Activated CD8-positive, alpha-beta memory T cell treated with anti-CD3 and anti-CD28 coated beads, Interleukin-2, amount 10 ng/mL, durations not matched to agents 7 days and 5 days (primary cell): Measurements from ENCODE around the gene NPBWR2. TPM values are rescaled to one million over a fixed set of nuclear protein-coding genes. Genes with fewer than 3 reads are reported as not detected.
A peak's percentile ranks its signal among the peaks of the same experiment; 100 is the strongest.

ENCODE experiments used
- ATAC-seq: fragments of 150-1000 bp; cut with Tn5 transposase; one replicate; pipeline ENCODE4 v1.10.0; 2021; ENCODE audit warnings: moderate library complexity
- CTCF ChIA-PET: fragments of 350-600 bp; sonication (Branson Sonifier 250); formaldehyde crosslinking; loops from one replicate; lab custom pipeline; 2021; ENCODE audit warnings: antibody characterized with exemption; lab: Charles Lee
- DNase-seq: peaks from one replicate; pipeline ENCODE4 v3.0.0-alpha.2; 2020
- H3K27ac Mint-ChIP-seq: one replicate; pipeline ENCODE4 v1.8.0; 2021; ENCODE audit warnings: mild to moderate bottlenecking, mixed read lengths
- H3K27me3 Mint-ChIP-seq: one replicate; pipeline ENCODE4 v1.8.0; 2021; ENCODE audit warnings: mixed read lengths
- H3K36me3 Mint-ChIP-seq: one replicate; pipeline ENCODE4 v1.8.0; 2021; ENCODE audit warnings: mild to moderate bottlenecking, mixed read lengths
- H3K4me1 Mint-ChIP-seq: one replicate; pipeline ENCODE4 v1.8.0; 2021; ENCODE audit warnings: mixed read lengths
- H3K4me3 Mint-ChIP-seq: one replicate; pipeline ENCODE4 v1.8.0; 2021; ENCODE audit warnings: mild to moderate bottlenecking, moderate library complexity, mixed read lengths
- H3K9me3 Mint-ChIP-seq: one replicate; pipeline ENCODE4 v1.8.0; 2022; ENCODE audit warnings: low read depth, mixed read lengths
- total RNA-seq, 2 experiments: library from RNA; stranded (reverse); gene quantifications; one replicate each; pipeline ENCODE4 v1.2.3, GENCODE V29; 2021

Gene NPBWR2, protein sequence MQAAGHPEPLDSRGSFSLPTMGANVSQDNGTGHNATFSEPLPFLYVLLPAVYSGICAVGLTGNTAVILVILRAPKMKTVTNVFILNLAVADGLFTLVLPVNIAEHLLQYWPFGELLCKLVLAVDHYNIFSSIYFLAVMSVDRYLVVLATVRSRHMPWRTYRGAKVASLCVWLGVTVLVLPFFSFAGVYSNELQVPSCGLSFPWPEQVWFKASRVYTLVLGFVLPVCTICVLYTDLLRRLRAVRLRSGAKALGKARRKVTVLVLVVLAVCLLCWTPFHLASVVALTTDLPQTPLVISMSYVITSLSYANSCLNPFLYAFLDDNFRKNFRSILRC
- not detected for total RNA-seq

DNA sequence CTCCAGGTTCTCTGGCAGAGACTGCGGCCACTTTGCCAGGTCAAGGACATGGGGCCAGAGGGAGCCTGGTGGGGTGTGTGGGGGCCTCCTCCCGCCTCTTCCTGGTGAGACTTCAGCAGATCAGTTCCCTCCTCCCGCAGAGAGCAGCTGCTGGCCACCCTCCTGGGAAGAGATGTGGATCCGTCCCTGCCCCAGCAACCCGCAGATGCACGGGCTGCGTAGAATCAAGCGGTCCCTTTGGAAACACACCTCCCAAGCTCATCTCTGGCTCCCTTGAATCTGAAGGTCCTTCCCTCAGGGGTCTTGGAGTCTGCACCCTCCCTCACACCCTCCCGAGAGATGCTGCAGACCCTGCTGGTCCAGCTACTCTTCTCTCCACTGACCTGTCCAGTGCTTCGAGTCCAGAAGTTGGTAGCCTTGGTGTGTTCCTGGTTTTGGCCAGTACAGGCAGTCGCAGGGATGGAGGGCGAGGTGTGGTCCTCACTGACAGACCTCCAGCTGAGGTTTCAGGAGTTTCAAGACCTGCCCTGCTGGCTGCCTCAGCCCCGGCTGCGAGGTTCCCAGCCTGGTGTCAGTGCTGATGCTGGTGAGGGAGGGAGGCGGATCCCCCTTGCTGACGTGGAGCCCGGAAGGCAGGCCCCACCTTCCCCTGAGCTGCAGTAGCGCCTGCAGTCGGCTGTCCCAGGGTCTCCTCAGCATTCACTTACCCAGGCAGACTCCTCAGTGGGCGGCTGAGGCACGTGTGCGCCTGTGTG, at the start of gene NPBWR2:
TSS of gene NPBWR2 (minus strand) at position 585 of the 755 bp plus-strand sequence. CDS start 734 bp downstream, outside the sequence.
- CTCF ChIA-PET = interaction anchor here (1.0 to 3.0 kb wide), 2 partner anchors 13 to 24 kb away, joined by 3 to 10 read pairs; no protein-coding TSS in a partner anchor
- ATAC-seq = peak; percentile 70
- Mint-ChIP-seq H3K4me3 (no peak within 1 kb of the TSS), H3K27ac (no peak within 1 kb of the TSS), H3K4me1 (peaks cover 5% of the 10 kb centered on the region), H3K36me3 (no peaks in the 10 kb centered on the region), H3K27me3 (peaks cover 14% of the 10 kb centered on the region), H3K9me3 (no peaks in the 10 kb centered on the region)
- DNase-seq = peak; percentile 43

DNA sequence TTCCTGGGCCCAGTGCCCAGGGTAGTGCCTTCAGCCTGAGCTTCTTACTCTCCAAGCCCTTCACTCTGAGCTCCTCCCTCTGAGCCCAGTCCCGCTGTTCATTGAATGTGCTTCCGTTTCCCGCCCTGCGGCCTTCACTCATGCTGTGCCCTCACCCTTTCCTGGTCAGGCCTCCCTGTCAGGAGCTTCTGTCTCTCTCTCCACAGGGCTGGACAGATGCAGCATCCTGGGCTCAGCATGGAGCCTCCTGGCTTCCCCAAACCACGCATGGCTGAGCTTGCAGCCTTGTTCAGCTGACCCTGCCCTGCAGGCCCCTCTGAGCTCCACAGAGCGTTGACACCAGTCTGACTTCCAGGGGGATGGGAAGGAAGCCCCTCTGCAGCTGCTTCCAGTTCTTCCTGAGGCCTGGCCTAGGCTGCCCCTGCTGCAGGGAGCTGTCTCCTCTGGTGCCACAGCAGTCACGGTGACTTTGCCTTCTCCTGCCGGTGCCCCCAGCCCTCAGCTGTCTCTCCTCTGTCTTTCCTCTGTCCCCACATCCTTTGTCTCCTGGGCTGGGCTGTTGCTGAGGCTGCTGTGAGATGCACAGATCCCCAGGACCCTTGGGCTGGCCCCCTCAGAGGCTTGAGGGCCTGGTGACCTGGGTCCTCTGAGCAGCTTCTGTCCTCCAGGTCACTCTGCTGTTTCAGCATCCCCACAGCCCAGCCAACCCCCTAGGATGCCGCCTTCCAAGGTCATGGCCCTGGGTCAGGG, 48.9 kb upstream of the NPBWR2 start:
- Mint-ChIP-seq H3K27ac (no peak overlapping the region), H3K36me3 (no peaks in the 10 kb centered on the region), H3K27me3 (peaks cover 11% of the 10 kb centered on the region), H3K4me3 (no peak overlapping the region), H3K4me1 (no peaks in the 10 kb centered on the region), H3K9me3 (no peaks in the 10 kb centered on the region)
- ATAC-seq (no peak), DNase-seq (no peak)
- CTCF ChIA-PET = no interaction called here

DNA sequence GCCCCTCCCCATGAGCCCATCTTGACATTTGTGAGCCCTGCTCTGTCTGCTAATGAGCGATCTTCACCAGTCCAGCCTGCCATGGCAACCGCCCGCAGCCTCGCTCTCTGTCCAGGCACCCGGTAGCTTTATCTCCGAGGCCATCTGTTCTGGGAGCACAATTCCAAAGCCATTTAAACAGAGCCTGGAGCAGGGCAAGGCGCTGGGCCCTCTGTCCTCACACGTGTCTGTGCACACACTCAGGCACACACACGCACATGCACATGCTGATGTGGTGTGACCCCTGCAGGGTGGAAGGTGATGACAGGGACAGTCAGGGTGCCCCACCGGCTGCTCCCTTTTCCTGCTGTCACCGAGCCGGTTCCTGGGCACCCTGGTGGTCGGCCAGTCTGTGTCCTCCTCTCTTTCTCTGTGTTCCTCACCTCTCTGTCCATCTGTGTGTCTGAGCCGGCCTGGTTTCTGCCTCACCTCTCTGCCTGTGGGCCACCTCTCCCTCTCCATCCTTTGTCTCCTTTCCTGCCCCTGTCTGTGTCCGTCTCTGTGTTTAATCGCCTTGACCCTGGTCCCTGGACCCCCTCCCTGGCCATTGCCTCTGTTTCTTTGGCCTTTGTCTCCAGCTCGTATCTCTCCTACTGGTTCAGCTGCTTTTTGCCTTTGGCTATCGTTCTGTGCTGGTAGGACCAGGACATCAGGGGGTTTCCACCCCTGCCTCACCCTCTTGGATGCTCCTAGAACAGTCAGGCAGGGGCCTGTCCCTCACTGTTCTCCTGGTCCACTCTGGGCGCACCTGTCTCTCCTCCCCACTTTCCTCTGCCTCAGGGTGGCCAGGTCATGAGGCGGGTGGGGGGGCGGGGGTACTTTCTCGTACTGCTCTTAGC, 48.1 kb upstream of the NPBWR2 start:
- Mint-ChIP-seq H3K27ac (no peak overlapping the region), H3K27me3 (peaks cover 3% of the 10 kb centered on the region), H3K36me3 (no peaks in the 10 kb centered on the region), H3K9me3 (no peaks in the 10 kb centered on the region), H3K4me3 (no peak overlapping the region), H3K4me1 (no peaks in the 10 kb centered on the region)
- DNase-seq (no peak), ATAC-seq (no peak)
- CTCF ChIA-PET = no interaction called here

DNA sequence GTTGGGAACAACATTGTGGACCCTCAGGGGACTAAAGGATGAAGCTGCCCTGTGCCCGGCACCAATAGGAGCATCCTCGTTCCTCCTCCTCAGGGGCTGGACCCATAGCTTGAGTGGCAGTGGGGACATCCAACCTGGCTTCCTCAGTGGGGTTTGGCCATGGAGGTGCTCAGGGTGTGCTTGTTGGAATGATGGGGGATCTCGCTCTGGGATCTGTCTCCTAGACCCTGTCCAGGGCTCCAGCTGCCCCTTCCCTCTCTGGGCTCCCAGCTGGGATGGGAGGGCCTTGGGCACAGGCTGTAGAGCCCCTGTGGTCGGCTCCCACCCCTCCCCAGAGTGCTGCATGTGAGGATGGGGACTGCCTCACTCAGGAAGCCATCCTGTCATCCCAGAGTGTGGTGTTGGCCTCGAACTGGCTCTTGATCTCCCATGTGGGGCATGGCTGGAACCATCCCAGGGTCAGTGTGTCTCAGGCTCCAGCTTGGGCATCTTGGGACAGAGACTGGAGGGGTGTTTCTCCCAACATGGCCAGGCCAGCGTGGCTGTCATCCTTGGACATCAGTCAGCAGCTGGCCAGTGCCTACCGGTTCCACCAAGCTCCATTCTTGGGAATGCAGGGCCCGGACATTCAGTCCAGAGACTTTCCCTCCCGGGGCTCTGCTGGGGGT, 47.4 kb upstream of the NPBWR2 start:
- CTCF ChIA-PET = no interaction called here
- no peaks in the 10 kb centered on the region for H3K4me1 Mint-ChIP-seq
- no peak for ATAC-seq
- no peak overlapping the region for H3K4me3 Mint-ChIP-seq
- H3K27me3 Mint-ChIP-seq = no peaks in the 10 kb centered on the region
- peaks cover under 1% of the 10 kb centered on the region for H3K9me3 Mint-ChIP-seq
- no peaks in the 10 kb centered on the region for H3K36me3 Mint-ChIP-seq
- H3K27ac Mint-ChIP-seq = no peak overlapping the region
- no peak for DNase-seq

DNA sequence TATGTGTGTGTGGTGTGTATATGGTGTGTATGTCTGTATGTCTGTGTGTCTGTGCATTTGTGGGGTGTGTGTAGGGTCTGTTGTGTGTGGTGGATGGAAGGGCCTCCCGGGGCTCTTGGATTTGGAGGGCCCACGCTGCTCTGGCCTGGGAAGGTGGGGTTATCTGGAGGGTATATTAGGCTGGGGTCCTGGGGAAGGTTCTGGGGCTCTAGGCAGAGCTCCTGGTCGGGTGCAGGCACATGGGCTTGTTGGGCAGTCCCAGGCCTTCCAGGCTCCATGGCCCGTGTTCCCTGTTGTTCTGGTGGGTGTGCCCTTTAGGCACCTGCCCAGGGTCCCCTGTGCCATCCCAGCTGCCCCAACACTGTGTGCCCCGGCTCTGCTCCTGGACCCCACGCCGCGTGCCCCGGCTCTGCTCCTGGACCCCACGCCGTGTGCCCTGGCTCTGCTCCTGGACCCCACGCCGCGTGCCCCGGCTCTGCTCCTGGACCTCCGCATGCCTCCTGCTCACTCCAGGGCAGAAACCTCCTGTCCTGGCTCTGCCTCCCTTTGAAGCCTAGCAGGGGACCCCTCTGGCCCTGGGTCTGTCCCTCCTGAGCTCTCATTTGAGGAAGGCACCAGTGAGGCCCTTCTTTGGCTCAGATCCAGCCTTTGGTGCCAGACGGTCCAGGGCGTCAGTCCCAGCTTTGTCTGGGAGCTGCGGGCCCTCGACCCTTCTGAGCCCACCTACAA, 46.7 kb upstream of the NPBWR2 start:
- H3K36me3 Mint-ChIP-seq = no peaks in the 10 kb centered on the region
- no peak for DNase-seq
- no peak overlapping the region for H3K27ac Mint-ChIP-seq
- no peaks in the 10 kb centered on the region for H3K27me3 Mint-ChIP-seq
- no peak for ATAC-seq
- no peak overlapping the region for H3K4me3 Mint-ChIP-seq
- H3K4me1 Mint-ChIP-seq = no peaks in the 10 kb centered on the region
- CTCF ChIA-PET = no interaction called here
- peaks cover 3% of the 10 kb centered on the region for H3K9me3 Mint-ChIP-seq

DNA sequence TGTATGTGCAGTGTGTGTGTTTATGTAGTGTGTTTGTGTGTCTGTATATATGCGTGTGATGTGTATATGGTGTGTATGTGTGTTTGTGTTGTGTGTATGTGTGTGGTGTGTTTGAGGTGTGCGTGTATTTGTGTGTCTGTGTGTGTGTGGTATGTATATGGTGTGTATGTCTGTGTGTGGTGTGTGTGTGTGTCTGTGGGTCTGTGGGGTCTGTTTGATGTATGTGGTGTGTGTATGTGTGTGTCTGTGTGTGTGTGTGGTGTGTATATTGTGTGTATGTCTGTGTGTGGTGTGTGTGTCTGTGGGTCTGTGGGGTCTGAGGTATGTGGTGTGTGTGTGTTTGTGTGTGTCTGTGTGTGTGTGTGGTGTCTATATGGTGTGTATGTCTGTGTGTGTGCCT, 46.0 kb upstream of the NPBWR2 start:
- DNase-seq (no peak), ATAC-seq (no peak)
- Mint-ChIP-seq H3K4me3 (no peak overlapping the region), H3K4me1 (no peaks in the 10 kb centered on the region), H3K27ac (no peak overlapping the region), H3K9me3 (peaks cover 3% of the 10 kb centered on the region), H3K27me3 (no peaks in the 10 kb centered on the region), H3K36me3 (no peaks in the 10 kb centered on the region)
- CTCF ChIA-PET = no interaction called here

DNA sequence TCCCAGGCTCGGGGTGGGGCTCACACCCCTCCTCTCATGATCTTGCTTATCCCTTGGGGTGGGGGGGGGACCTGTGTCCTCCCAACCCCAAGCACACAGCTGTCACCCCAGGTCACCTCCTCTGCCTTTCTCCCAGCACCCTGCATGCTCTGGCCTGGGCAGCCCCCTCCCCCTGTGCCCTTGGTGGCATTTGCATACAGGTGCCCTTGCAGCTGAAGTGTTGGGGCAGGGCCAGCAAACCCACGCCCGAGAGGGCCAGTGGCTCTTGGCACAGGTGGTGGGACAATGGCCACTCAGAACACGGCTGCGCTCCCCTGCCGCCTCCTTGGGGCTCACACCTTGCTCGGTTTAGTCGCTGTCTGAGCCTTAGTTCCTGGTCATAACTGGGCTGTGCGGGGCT, 45.5 kb upstream of the NPBWR2 start:
- CTCF ChIA-PET = no interaction called here
- Mint-ChIP-seq H3K36me3 (no peaks in the 10 kb centered on the region), H3K9me3 (peaks cover 3% of the 10 kb centered on the region), H3K27ac (no peak overlapping the region), H3K4me1 (no peaks in the 10 kb centered on the region), H3K4me3 (no peak overlapping the region), H3K27me3 (no peaks in the 10 kb centered on the region)
- no peak for DNase-seq
- no peak for ATAC-seq

DNA sequence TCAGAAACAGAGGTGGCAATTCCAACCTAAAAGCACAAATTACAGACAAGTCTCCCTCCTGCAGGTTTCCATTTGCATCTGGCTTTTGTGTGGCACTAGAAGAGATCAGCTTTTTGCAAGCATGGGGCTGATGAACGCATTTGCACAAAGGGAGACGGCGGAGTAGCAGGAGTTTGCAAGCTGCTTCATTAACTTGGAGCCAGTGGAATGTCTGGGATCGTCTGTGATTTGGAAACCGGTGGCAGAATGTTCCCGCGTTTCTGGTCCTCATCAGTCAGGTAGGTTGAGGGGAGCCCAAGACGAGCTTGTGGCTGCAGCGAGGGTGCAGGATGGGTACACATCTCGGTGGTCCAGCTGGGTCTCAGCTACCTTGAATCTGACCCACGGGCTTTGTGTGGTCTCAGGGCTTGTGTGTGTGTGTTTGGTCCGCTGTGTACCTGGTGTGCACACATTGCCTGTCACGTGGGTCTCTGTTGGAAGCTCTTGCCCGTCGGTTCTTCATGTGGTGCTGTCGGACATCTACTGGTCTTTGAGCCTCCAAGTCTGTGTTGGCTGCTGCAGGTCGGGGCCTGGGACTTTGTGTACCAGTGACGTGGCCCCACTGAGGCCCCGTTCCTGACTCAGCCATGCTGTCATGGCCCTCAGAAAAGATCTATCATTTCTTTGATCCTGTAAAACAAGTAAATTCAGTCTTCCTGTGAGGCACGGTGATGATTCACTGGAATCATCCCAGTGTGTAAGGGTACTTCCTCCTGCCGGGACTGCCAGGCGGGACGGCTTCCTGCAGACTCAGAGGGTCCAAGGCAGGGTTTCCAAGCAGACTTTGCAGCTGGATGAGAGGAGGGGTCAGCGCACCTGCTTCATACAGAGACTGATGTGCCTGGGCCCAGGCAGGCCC, 44.5 kb upstream of the NPBWR2 start:
- Mint-ChIP-seq H3K4me3 (no peak overlapping the region), H3K27ac (no peak overlapping the region), H3K36me3 (no peaks in the 10 kb centered on the region), H3K9me3 (peaks cover 3% of the 10 kb centered on the region), H3K4me1 (no peaks in the 10 kb centered on the region), H3K27me3 (no peaks in the 10 kb centered on the region)
- no peak for ATAC-seq
- CTCF ChIA-PET = no interaction called here
- DNase-seq = no peak

DNA sequence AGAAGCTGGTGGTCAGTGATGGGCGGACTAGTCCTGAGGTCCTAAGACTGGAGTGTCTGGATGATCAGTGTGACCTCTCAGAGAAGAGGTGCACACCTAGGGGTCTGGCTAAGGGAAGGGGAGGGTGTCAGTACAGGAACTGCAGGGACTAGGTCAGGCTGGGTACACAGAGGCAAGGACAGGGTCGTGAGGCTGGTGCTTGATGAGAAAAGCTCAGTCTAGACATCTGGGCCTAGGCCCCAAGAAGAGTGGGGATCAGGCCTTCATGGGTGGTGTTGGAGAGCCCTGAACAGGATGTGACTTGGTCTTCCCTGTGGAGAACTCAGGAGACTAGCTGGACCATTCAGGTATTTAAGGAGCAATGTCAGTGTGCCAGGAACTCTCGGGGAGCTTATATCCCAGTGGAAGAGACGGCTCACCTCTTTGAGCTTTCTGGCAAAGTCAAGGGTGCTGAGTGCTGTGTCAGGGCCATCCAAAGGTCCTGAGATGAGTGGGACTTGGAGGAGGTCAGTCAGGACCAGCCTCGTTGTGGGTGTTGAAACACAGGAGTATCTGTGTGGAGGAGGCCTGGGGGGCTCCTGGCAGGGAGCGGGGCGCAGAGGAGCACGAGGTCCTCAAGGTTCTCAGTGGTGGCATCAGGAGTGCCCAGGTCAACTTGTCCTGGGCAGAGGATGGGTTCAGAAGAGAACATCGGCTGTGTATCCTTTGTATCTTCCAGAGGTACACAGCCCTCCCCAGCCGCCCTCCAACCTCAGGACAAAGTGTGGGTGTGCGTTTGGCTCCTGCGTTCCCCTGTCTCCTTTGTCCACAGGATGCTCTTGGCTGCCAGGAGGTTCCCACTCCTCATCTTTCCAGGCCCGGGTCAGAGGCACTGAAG, 43.6 kb upstream of the NPBWR2 start:
- Mint-ChIP-seq H3K27me3 (no peaks in the 10 kb centered on the region), H3K27ac (no peak overlapping the region), H3K4me1 (no peaks in the 10 kb centered on the region), H3K9me3 (peaks cover 3% of the 10 kb centered on the region), H3K4me3 (no peak overlapping the region), H3K36me3 (no peaks in the 10 kb centered on the region)
- no peak for ATAC-seq
- CTCF ChIA-PET = no interaction called here
- no peak for DNase-seq

DNA sequence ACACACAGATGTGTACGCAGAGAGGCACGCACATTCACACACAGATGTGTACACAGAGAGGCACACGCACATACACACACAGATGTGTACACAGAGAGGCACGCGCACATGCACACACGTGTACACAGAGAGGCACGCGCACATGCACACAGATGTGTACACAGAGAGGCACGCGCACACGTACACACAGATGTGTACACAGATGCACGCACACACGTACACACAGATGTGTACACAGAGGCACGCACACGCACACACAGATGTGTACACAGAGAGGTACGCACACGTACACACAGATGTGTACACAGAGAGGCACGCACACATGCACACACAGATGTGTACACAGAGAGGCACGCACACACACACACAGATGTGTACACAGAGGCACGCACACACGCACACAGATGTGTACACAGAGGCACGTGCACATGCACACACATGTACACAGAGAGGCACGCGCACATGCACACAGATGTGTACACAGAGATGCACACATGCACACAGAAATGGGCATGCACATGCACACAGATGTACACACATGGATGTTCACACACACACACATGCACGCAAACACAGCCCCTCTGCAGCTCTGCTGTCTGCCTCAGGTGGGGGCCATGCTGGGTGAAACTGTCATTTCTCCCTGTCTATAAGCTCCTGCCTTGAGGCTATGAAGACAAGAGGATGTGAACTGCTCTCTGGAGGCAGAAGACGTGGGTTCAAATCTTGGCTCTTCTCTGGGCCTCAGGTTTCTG, 42.6 kb upstream of the NPBWR2 start:
- no peak for DNase-seq

More for the DNA sequence above, 42.6 kb upstream of the NPBWR2 start:
- Mint-ChIP-seq H3K9me3 (peaks cover 5% of the 10 kb centered on the region), H3K4me3 (no peak overlapping the region), H3K36me3 (no peaks in the 10 kb centered on the region), H3K27me3 (no peaks in the 10 kb centered on the region), H3K27ac (no peak overlapping the region), H3K4me1 (no peaks in the 10 kb centered on the region)
- CTCF ChIA-PET = no interaction called here
- ATAC-seq = no peak
